HUDEP-2 (cell line): ENCODE measurements around the gene TRAF2.
"Not testable (repeated sequence)": the region's sequence is repeated elsewhere in the genome, so short reads cannot be mapped to it uniquely, and the experiment has no call there.

Experiments used
- DNase-seq, 76 experiments: peaks; one replicate each; lab custom pipeline; 2025; ENCODE audit not compliant: unreplicated experiment in 76 of 76; lab: John Stamatoyannopoulos, UW

The TRAF2 gene, protein sequence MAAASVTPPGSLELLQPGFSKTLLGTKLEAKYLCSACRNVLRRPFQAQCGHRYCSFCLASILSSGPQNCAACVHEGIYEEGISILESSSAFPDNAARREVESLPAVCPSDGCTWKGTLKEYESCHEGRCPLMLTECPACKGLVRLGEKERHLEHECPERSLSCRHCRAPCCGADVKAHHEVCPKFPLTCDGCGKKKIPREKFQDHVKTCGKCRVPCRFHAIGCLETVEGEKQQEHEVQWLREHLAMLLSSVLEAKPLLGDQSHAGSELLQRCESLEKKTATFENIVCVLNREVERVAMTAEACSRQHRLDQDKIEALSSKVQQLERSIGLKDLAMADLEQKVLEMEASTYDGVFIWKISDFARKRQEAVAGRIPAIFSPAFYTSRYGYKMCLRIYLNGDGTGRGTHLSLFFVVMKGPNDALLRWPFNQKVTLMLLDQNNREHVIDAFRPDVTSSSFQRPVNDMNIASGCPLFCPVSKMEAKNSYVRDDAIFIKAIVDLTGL

GRCh38 chr9:136885950-136886578 lies at the start of gene TRAF2:
TRAF2 (plus strand) TSS chr9:136886516; CDS start chr9:136898741, 12,225 bp downstream.
- DNase-seq: peak in 75 of 76 experiments; percentile 30 to 98 (median 95)

DNA sequence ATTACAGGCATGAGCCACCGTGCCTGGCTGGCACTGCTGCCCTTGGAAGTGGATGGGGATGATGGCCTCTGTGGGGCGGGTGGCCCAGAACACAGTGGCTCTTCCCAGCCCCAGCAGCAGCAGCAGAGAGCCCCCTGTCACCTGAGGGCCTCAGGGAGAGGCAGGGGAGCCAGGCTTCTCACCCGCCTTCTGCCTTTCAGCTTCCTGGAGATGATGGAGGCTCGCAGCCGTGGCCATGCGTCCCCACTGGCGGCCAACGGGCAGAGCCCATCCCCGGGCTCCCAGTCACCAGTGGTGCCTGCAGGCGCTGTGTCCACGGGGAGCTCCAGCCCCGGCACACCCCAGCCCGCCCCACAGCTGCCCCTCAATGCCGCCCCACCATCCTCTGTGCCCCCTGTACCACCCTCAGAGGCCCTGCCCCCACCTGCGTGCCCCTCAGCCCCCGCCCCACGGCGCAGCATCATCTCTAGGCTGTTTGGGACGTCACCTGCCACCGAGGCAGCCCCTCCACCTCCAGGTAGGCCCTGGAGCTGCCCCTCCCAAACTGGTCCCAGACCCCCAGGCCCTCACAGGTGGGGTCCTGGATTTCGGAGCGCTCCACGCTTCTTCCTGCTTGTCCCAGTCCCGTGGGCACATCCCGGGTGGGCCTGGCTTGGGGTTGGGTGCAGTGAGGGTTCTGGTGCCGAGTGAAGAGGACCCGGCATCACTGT lies 49.0 kb upstream of the TRAF2 start:
- DNase-seq: no peak

DNA sequence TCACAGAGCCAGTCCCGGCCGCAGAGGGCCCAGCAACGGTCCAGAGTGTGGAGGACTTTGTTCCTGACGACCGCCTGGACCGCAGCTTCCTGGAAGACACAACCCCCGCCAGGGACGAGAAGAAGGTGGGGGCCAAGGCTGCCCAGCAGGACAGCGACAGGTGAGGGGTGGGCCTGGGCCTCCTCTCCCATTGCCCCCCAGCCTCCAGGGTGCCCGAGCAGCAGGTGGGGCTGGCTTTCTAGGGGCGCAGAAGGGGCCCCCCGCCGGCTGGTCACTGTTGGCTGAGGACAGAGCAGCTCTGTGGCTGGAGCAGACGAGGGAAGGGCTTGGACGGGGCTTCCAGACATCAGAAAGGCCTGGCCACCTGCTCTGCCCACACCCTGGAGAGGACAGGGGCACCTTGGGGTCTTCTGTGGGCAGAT lies 48.4 kb upstream of the TRAF2 start:
- not testable (repeated sequence) for DNase-seq

GRCh38 chr9:136838314-136839228 lies 47.7 kb upstream of the TRAF2 start:
- peak in 3 of 76 experiments; percentile 11 to 25 (median 20) for DNase-seq

DNA sequence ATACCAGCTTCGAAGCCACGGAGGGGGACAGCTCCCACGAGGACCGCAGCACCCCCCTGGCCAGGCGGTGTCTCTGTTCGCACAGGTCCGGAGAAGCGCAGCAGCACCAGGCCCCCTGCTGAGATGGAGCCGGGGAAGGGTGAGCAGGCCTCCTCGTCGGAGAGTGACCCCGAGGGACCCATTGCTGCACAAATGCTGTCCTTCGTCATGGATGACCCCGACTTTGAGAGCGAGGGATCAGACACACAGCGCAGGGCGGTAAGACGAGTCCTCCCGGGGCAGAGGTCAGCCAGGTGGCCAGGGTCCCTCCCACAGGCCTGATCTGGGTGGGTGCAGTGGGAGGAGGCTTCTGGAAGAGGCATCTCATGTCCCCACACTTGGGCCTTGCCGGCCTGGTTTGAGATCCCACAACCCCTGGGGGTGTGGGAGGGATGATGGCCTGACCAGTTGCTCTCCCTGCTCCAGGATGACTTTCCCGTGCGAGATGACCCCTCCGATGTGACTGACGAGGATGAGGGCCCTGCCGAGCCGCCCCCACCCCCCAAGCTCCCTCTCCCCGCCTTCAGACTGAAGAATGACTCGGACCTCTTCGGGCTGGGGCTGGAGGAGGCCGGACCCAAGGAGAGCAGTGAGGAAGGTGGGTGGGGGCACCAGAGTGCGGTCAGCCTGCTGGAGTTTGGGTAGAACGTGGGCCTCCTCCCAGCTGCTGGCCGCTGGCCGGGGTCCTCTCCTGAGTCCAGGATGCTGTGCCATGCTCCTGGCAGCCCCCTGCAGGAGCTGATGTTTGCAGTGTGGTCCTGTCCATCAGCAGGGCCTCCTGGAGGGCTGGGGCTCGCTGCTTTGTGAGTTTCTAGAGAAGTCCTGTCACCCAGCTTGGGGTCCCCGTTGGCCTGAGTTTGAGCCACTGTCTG lies 46.8 kb upstream of the TRAF2 start:
- DNase-seq: no peak

- DNase-seq: peak in 6 of 76 experiments; percentile 14 to 37 (median 26)
Observed at GRCh38 chr9:136840140-136840876, 46.0 kb upstream of the TRAF2 start.

DNA sequence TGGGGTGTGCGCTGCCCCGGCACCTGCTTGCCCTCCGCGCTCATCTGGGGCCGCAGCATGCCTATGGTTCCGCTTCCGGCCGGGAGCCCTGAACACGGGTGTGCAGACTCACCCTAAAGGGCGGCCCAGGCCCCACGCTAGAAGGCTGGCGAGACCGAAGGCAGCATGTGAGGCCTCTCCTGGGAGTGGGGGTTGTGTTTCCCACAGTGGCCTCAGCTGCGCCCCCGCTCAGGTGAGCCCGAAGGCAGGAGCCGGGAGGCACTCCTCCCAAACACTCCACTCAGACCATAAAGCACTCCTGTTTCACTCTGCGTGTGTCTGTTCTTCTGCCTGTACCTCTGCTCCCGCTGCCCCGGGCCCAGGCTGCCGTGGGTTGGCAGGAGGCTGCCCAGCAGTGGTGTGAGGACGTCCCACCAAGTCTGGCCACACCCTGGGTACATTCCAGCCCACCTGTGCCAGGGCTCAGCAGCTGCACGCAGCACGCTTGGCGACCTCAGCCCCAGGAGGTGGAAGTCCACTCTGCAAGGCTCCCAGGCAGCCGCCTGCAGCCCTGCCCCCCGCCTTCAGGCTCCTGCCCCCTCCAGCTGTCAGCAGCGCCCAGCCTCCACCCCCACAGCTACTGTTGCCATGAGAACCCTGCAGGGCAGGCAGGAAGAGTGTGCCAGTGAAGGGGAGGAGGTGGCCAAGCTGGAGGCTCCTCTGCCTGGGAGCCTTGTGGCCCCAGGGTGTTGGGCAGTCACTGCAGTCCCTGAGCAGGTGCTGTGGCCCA lies 45.3 kb upstream of the TRAF2 start:
- DNase-seq: peak in 63 of 76 experiments; percentile 9 to 86 (median 54)

- peak in 1 of 76 experiments; percentile 32 for DNase-seq
Observed at GRCh38 chr9:136841646-136842379, 44.5 kb upstream of the TRAF2 start.

DNA sequence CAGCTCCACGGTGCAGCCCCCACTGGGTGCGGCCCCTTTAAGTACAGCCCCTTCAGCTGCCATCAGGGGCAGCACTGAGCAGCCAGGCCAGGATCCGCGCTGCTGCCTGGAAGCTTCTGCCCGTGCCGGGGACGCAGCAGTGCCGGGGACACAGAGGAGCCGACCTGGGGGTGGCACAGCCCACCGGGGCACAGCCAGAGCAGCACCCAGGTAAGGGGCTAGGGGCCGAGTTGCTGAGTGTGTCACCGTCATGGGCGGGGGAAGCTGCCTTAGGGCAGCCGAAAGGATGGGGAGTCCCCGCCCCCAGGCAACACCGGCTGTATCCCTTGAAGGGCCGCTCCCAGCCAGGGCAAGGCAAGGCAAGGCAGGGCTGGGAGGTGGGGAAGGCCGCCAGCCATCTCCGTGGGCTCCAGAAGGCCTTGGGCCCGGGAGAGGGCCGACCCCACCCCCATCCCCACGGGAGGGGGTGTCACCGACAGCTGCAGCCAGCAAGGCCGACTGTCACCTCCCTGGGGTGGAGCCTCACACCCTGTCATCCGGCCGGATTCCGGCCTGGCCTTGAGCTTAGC lies 43.9 kb upstream of the TRAF2 start, which contains the start of gene AJM1:
TSS of gene AJM1 (plus strand) at position 99 of the 569 bp plus-strand sequence. CDS start 1,937 bp downstream, outside the sequence.
- peak in 70 of 76 experiments; percentile 12 to 82 (median 59) for DNase-seq

- not testable (repeated sequence) for DNase-seq
Observed at GRCh38 chr9:136843159-136843800, 43.0 kb upstream of the TRAF2 start.

- peak in 24 of 76 experiments; percentile 5 to 41 (median 18) for DNase-seq
Observed at GRCh38 chr9:136843801-136844740, 42.2 kb upstream of the TRAF2 start.

- peak in 3 of 76 experiments; percentile 15 to 20 (median 18) for DNase-seq
Observed at GRCh38 chr9:136844761-136845464, 41.4 kb upstream of the TRAF2 start.

DNA sequence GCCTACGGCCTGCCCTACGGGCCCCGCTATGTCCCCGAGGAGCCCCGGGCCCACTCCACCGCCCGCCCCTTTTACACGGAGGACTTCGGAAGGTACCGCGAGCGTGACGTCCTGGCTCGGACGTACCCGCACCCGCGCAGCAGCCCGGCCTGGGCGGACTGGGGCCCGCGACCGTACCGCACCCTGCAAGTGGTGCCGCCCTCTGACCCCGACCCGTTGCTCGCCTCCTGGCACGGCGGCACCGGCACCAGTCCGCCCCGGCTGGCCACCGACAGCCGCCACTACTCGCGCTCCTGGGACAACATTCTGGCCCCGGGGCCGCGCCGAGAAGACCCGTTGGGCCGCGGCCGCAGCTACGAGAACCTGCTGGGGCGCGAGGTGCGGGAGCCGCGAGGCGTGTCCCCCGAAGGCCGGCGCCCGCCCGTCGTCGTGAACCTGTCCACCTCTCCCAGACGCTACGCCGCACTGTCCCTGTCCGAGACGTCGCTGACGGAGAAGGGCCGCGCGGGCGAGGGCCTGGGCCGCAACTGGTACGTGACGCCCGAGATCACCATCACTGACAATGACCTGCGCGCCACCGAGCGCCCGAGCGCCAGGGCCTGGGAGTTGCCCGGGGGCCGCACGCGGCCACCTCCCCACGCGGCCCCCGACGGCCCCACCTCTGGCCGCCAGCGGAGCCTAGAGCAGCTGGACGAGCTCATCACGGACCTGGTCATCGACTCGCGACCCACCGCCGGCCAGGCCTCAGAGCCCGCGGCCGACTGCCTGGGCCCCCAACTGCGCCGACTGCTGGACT lies 40.7 kb upstream of the TRAF2 start:
- DNase-seq: no peak
